SU-DHL-6 (cell line): ENCODE measurements around the gene FGF8.

Experiments used
- H2AFZ ChIP-seq: fragments of 200-600 bp; sonication (generic); 2 replicates; pipeline ENCODE4 v1.6.1; 2014; ENCODE audit warnings: low read depth, mild to moderate bottlenecking, moderate library complexity, mixed read lengths, antibody characterized with exemption, low read length; ENCODE audit not compliant: severe bottlenecking
- H3F3A ChIP-seq: fragments of 200-600 bp; shearing (Covaris generic); 2 replicates; pipeline ENCODE4 v1.6.0; 2016; ENCODE audit warnings: antibody characterized with exemption, mild to moderate bottlenecking; ENCODE audit not compliant: insufficient read depth
- H3K27ac ChIP-seq: fragments of 200-600 bp; sonication (generic); 2 replicates; pipeline ENCODE4 v1.5.1; 2016; ENCODE audit warnings: low read depth, mild to moderate bottlenecking, low read length, moderate library complexity, mixed read lengths
- H3K27me3 ChIP-seq: fragments of 200-600 bp; sonication (generic), shearing (Covaris generic); 2 replicates; pipeline ENCODE4 v1.6.0; 2014; ENCODE audit warnings: mild to moderate bottlenecking, low read length
- H3K36me3 ChIP-seq: fragments of 200-600 bp; sonication (generic); 2 replicates; pipeline ENCODE4 v1.6.1; 2014; ENCODE audit warnings: mild to moderate bottlenecking, low read length, mixed read lengths
- H3K4me2 ChIP-seq: fragments of 300-600, 200-600 bp; shearing (Covaris generic), sonication (generic); 2 replicates; pipeline ENCODE4 v1.6.0; 2014; ENCODE audit warnings: low read length, low read depth, mild to moderate bottlenecking; ENCODE audit not compliant: poor library complexity, severe bottlenecking
- H3K4me3 ChIP-seq: fragments of 200-600 bp; sonication (generic); 2 replicates; pipeline ENCODE4 v1.5.1; 2014; ENCODE audit warnings: antibody characterized with exemption, low read length, mild to moderate bottlenecking, mixed read lengths; ENCODE audit not compliant: insufficient read depth, poor library complexity, severe bottlenecking
- H3K79me2 ChIP-seq: fragments of 200-600 bp; sonication (generic); 2 replicates; pipeline ENCODE4 v1.6.1; 2014; ENCODE audit warnings: mild to moderate bottlenecking, low read length, moderate library complexity; ENCODE audit not compliant: insufficient read depth
- H3K9ac ChIP-seq: fragments of 200-600 bp; sonication (generic); 2 replicates; pipeline ENCODE4 v1.7.0; 2014; ENCODE audit warnings: mild to moderate bottlenecking, low read length
- H3K9me2 ChIP-seq: fragments of 200-600 bp; sonication (generic); replicated peaks from 2 replicates; pipeline ENCODE4 v1.6.1; 2014; ENCODE audit warnings: low read length; ENCODE audit not compliant: insufficient read depth
- H3K9me3 ChIP-seq: fragments of 200-600 bp; sonication (generic); 2 replicates; pipeline ENCODE4 v1.6.1; 2014; ENCODE audit warnings: low read length, mixed read lengths; ENCODE audit not compliant: insufficient read depth
- H4K20me1 ChIP-seq: fragments of 200-600 bp; sonication (generic); 2 replicates; pipeline ENCODE4 v1.6.1; 2014; ENCODE audit warnings: low read depth, mild to moderate bottlenecking, antibody characterized with exemption, low read length, moderate library complexity, mixed read lengths
- CTCF ChIP-seq: fragments of 200-600 bp; sonication (generic); IDR thresholded peaks from one replicate; pipeline ENCODE4 v1.5.1; 2017; ENCODE audit warnings: antibody characterized with exemption, mild to moderate bottlenecking, low read length, moderate library complexity; ENCODE audit not compliant: insufficient read depth, poor library complexity, severe bottlenecking
- EZH2phosphoT487 ChIP-seq: fragments of 200-600 bp; sonication (generic), shearing (Covaris generic); conservative IDR thresholded peaks from 2 replicates; pipeline ENCODE4 v1.6.1; 2018; ENCODE audit warnings: mild to moderate bottlenecking, antibody characterized with exemption, low read length, moderate library complexity, mixed read lengths

Gene FGF8

DNA sequence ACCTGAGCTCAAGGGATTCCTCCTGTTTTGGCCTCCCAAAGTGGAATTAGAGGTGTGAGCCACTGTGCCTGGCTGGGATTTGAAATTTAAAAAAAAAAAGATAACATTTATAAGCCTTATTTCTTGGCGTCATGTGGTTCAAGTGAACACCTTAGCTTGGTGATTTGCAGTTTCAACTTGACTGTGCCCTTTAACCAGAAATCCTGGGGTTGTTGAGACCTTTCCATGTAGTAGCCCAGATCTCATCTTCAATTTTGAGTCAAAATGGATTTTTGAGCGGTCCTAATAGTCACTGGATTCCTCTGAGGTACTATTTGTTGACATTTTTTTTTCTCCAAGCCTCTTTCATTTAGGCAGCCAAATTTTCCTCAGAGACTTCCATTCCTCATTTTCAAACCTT is 51.5 kb downstream of the FGF8 start:
- Histone ChIP-seq H3K9me2 (no peaks in the 10 kb centered on the region), H3K9me3 (no peaks in the 10 kb centered on the region), H2AFZ (no peak overlapping the region), H4K20me1 (no peaks in the 10 kb centered on the region), H3K36me3 (no peaks in the 10 kb centered on the region), H3K4me2 (no peak overlapping the region), H3K79me2 (no peaks in the 10 kb centered on the region), H3K4me3 (no peak overlapping the region), H3K27me3 (no peaks in the 10 kb centered on the region), H3K9ac (no peak overlapping the region), H3K27ac (no peak overlapping the region), H3F3A (no peaks in the 10 kb centered on the region)
- TF ChIP-seq CTCF (no peak), EZH2phosphoT487 (no peak)

DNA sequence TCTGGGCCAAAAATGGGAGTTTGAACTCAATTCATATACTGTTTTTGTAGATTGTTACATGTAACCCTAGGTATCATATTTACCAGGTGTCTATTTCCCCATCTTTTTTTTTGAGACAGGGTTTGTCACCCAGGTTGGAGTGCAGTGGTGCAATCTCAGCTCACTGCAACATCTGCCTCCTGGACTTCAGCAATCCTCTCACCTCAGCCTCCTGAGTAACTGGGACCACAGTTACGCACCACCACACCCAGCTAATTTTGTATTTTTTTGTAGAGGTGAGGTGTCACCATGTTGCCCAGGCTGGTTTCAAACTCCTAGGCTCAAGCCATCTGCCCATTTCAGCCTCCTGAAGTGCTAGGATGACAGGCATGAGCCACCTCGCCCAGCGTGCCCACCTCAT is 52.7 kb downstream of the FGF8 start:
- no peaks in the 10 kb centered on the region for H3K79me2 ChIP-seq
- H3K9me3 ChIP-seq, result no peaks in the 10 kb centered on the region
- H3K4me3 ChIP-seq, result no peak overlapping the region
- no peaks in the 10 kb centered on the region for H3F3A ChIP-seq
- TF ChIP-seq EZH2phosphoT487, result no peak
- TF ChIP-seq CTCF, result no peak
- no peaks in the 10 kb centered on the region for H3K27me3 ChIP-seq
- H3K4me2 ChIP-seq, result no peak overlapping the region
- no peaks in the 10 kb centered on the region for H4K20me1 ChIP-seq
- no peaks in the 10 kb centered on the region for H3K36me3 ChIP-seq
- H3K9me2 ChIP-seq, result no peaks in the 10 kb centered on the region
- H3K27ac ChIP-seq, result no peak overlapping the region
- H2AFZ ChIP-seq, result no peak overlapping the region
- H3K9ac ChIP-seq, result no peak overlapping the region

DNA sequence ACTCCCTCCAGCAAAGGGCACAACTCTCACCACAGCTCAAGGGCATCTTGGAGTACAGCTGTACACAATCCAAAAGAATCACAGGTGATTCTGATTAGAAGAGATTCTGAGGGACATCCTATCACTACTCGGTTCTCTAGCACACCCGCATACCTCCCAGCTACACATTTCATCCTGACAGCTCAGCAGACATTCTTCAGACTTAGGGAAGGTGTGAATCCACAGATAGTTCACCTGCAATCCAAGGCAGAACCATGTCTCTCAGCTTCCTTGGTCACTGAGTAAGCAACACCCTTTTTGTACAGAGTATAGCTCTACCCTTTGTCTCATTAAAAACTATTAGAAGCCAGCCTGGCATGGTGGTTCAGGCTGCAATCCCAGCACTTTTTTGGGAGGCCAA is 54.1 kb downstream of the FGF8 start:
- Histone ChIP-seq H3K79me2 (no peaks in the 10 kb centered on the region), H4K20me1 (no peaks in the 10 kb centered on the region), H3K9me3 (no peaks in the 10 kb centered on the region), H3K36me3 (no peaks in the 10 kb centered on the region), H3K4me3 (no peak overlapping the region), H3K27ac (no peak overlapping the region), H3F3A (no peaks in the 10 kb centered on the region), H3K9ac (no peak overlapping the region), H2AFZ (no peak overlapping the region), H3K27me3 (no peaks in the 10 kb centered on the region), H3K4me2 (no peak overlapping the region), H3K9me2 (no peaks in the 10 kb centered on the region)
- TF ChIP-seq EZH2phosphoT487 (no peak), CTCF (no peak)
